CD4-positive, alpha-beta T cell (primary cell): Measurements from ENCODE around the gene AGK. TPM values are rescaled to one million over a fixed set of nuclear protein-coding genes. Genes with fewer than 3 reads are reported as not detected.
"Not testable (repeated sequence)": the region's sequence is repeated elsewhere in the genome, so short reads cannot be mapped to it uniquely, and the experiment has no call there.

Source experiments
- ATAC-seq: fragments of 200-7000 bp; cut with Tn5 transposase; one replicate; pipeline ENCODE4 v1.10.0; 2022; ENCODE audit warnings: mild to moderate bottlenecking; ENCODE audit not compliant: poor library complexity
- CTCF ChIA-PET: fragments of 350-600 bp; sonication (Branson Sonifier 250); formaldehyde crosslinking; loops from one replicate; lab custom pipeline; 2021; ENCODE audit warnings: antibody characterized with exemption, inconsistent platforms; lab: Charles Lee
- POLR2A ChIA-PET: fragments of 350-600 bp; sonication (Branson Sonifier 250); formaldehyde crosslinking; loops from one replicate; lab custom pipeline; 2021; ENCODE audit warnings: antibody characterized with exemption, inconsistent platforms; lab: Charles Lee
- DNase-seq, 14 experiments: peaks; one replicate each; pipeline ENCODE4 v3.0.0-alpha.2; 2013 to 2020; ENCODE audit warnings: mixed read lengths in 2 of 14
- H3K27ac ChIP-seq, 2 donors: one replicate each; pipeline versions ENCODE4 v1.5.1 to v1.7.0; 2013; ENCODE audit warnings: low read length in 2 of 2, low read depth in 1 of 2, mild to moderate bottlenecking in 1 of 2
- H3K27me3 ChIP-seq, 2 experiments: 1 replicate in 1 of 2; 2 replicates in 1 of 2; pipeline versions ENCODE4 v1.6.1 to v1.7.0; 2013; ENCODE audit warnings: low read length in 2 of 2, control low read depth in 1 of 2, mild to moderate bottlenecking in 1 of 2, moderate library complexity in 1 of 2; ENCODE audit not compliant: insufficient read depth in 2 of 2, control insufficient read depth in 1 of 2
- H3K36me3 ChIP-seq: one replicate; pipeline ENCODE4 v1.6.1; 2013; ENCODE audit warnings: low read length, control low read depth; ENCODE audit not compliant: insufficient read depth
- H3K4me1 ChIP-seq: one replicate; pipeline ENCODE4 v1.6.1; 2013; ENCODE audit warnings: low read length, control low read depth; ENCODE audit not compliant: insufficient read depth
- H3K4me3 ChIP-seq: one replicate; pipeline ENCODE4 v1.5.1; 2013; ENCODE audit warnings: mild to moderate bottlenecking, low read length, moderate library complexity
- H3K9me3 ChIP-seq, 2 experiments: 1 replicate in 1 of 2; 2 replicates in 1 of 2; pipeline versions ENCODE4 v1.6.1 to v1.7.0; 2013; ENCODE audit warnings: low read length in 2 of 2, mild to moderate bottlenecking in 2 of 2, control low read depth in 1 of 2, moderate library complexity in 1 of 2; ENCODE audit not compliant: control insufficient read depth in 1 of 2, insufficient read depth in 1 of 2
- H3K27ac Mint-ChIP-seq: one replicate; pipeline ENCODE4 v1.8.0; 2020; ENCODE audit warnings: mixed read lengths
- H3K27me3 Mint-ChIP-seq: one replicate; pipeline ENCODE4 v1.8.0; 2021; ENCODE audit warnings: mixed read lengths
- H3K36me3 Mint-ChIP-seq: one replicate; pipeline ENCODE4 v1.8.0; 2021; ENCODE audit warnings: low read depth, mixed read lengths
- H3K4me1 Mint-ChIP-seq: one replicate; pipeline ENCODE4 v1.8.0; 2021; ENCODE audit warnings: low read depth, mixed read lengths
- H3K4me3 Mint-ChIP-seq: one replicate; pipeline ENCODE4 v1.8.0; 2020; ENCODE audit warnings: mild to moderate bottlenecking, mixed read lengths
- H3K9me3 Mint-ChIP-seq: one replicate; pipeline ENCODE4 v1.8.0; 2020; ENCODE audit warnings: mixed read lengths
- CTCF ChIP-seq: fragments of 200-600 bp; IDR thresholded peaks from one replicate; pipeline ENCODE4 v1.8.0; 2022; ENCODE audit warnings: antibody characterized with exemption, mild to moderate bottlenecking
- intact Hi-C, 2 experiments: fragments of 100-400 bp; cut with DNase I in 1 of 2; cut with micrococcal nuclease in 1 of 2; formaldehyde crosslinking; loops; one replicate each; pipeline versions ENCODE4 v1.15.1 to v1.9.0; 2023 to 2025; cut with DNase I, micrococcal nuclease
- total RNA-seq, 174 experiments: library from RNA in 2 of 174; stranded (reverse) in 2 of 174; gene quantifications; one replicate each; pipeline ENCODE4 v1.2.3 and lab custom pipeline; 2021 to 2026

AGK gene
- total RNA-seq, 2 experiments from 2014 or later: 18.9 to 20.5 TPM

- H3K36me3 Mint-ChIP-seq: peaks cover 62% of the 10 kb centered on the region
- no peak overlapping the region for H3K4me3 ChIP-seq
- no peak overlapping the region for H3K27ac Mint-ChIP-seq
- H3K27me3 Mint-ChIP-seq: no peaks in the 10 kb centered on the region
- ChIA-PET POLR2A (interaction anchor here (0.6 kb wide), 1 partner anchor 160 kb away, joined by 3 read pairs; no protein-coding TSS in a partner anchor), CTCF (no interaction called here)
- H3K9me3 ChIP-seq: peaks cover 10 to 21% of the 10 kb centered on the region in 2 experiments
- no peaks in the 10 kb centered on the region for H3K4me1 ChIP-seq
- TF ChIP-seq CTCF: no peak
- H3K36me3 ChIP-seq: peaks cover 10% of the 10 kb centered on the region
- DNase-seq (no peak), ATAC-seq (no peak)
- H3K4me3 Mint-ChIP-seq: no peak overlapping the region
- H3K27me3 ChIP-seq: no peaks in the 10 kb centered on the region
- intact Hi-C loops: no loop called here
- peaks cover 4% of the 10 kb centered on the region for H3K4me1 Mint-ChIP-seq
- H3K27ac ChIP-seq: no peak overlapping the region
- H3K9me3 Mint-ChIP-seq: peaks cover 15% of the 10 kb centered on the region
Observed at GRCh38 chr7:141575654-141576448, 24.6 kb downstream of the AGK start.

GRCh38 chr7:141577043-141577839 lies 26.0 kb downstream of the AGK start:
- Mint-ChIP-seq H3K27me3 (no peaks in the 10 kb centered on the region), H3K4me3 (no peak overlapping the region), H3K27ac (no peak overlapping the region), H3K9me3 (peaks cover 15% of the 10 kb centered on the region), H3K4me1 (peaks cover 2% of the 10 kb centered on the region), H3K36me3 (peaks cover 51% of the 10 kb centered on the region)
- Histone ChIP-seq H3K4me3 (no peak overlapping the region), H3K4me1 (no peaks in the 10 kb centered on the region), H3K36me3 (peaks cover 10% of the 10 kb centered on the region), H3K27ac (no peak overlapping the region), H3K27me3 (no peaks in the 10 kb centered on the region), H3K9me3 (peaks cover 10 to 21% of the 10 kb centered on the region in 2 experiments)
- DNase-seq: no peak
- intact Hi-C loops: no loop called here
- POLR2A ChIA-PET: interaction anchor here (0.7 kb wide), 1 partner anchor 629 kb away, joined by 3 read pairs; no protein-coding TSS in a partner anchor
- ATAC-seq: no peak
- TF ChIP-seq CTCF: no peak
- CTCF ChIA-PET: interaction anchor here (0.7 kb wide), 1 partner anchor 1976 kb away, joined by 5 read pairs; no protein-coding TSS in a partner anchor

GRCh38 chr7:141579953-141580352 lies 28.7 kb downstream of the AGK start:
- H3K27ac Mint-ChIP-seq, POLR2A ChIA-PET, CTCF ChIA-PET, DNase-seq, H3K27me3 Mint-ChIP-seq, H3K4me1 ChIP-seq, ATAC-seq, H3K4me1 Mint-ChIP-seq, H3K27ac ChIP-seq, H3K4me3 Mint-ChIP-seq, H3K27me3 ChIP-seq, H3K4me3 ChIP-seq, H3K36me3 ChIP-seq, intact Hi-C loops: not testable (repeated sequence)
- Mint-ChIP-seq H3K9me3 (peaks cover 14% of the 10 kb centered on the region), H3K36me3 (peaks cover 51% of the 10 kb centered on the region)
- peaks cover 10 to 18% of the 10 kb centered on the region in 2 experiments for H3K9me3 ChIP-seq

- intact Hi-C loops, H3K36me3 ChIP-seq, CTCF ChIA-PET, H3K27ac Mint-ChIP-seq, DNase-seq, H3K27me3 Mint-ChIP-seq, H3K9me3 Mint-ChIP-seq, H3K4me3 ChIP-seq, H3K4me3 Mint-ChIP-seq, ATAC-seq, H3K27ac ChIP-seq, H3K4me1 Mint-ChIP-seq, H3K27me3 ChIP-seq, POLR2A ChIA-PET, H3K4me1 ChIP-seq: not testable (repeated sequence)
- peaks cover 0 to 10% of the 10 kb centered on the region in 2 experiments for H3K9me3 ChIP-seq
- peaks cover 50% of the 10 kb centered on the region for H3K36me3 Mint-ChIP-seq
Observed at GRCh38 chr7:141582063-141582462, 30.9 kb downstream of the AGK start.
